ENCODE data around the gene OR4Q3.
"Not testable (repeated sequence)": the region's sequence is repeated elsewhere in the genome, so short reads cannot be mapped to it uniquely, and the experiment has no call there.

OR4Q3 gene

DNA sequence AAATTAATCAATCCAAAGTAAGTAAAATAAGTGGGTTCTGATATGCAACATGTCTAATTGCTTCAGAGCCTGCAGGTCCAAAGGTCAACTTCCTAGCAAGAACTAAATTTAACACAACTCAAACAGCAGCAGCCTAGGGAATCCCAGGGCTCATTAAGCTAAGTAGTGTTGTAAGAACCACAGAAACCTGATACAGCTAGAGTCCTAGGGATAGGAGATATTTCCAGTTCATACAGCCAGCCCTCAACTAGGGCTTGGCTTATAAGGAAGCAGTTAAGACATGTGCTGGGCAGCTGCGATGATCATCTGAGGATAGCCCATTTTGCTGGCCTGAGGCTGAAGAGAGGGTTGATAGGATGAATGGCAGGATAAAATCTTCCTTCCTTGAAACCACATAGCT is at the start of gene OR4Q3:
Gene OR4Q3 (plus strand): TSS at position 316 of the 400 bp plus-strand sequence.
- no peak for DNase-seq (ENCODE audit: extremely low spot score)
- ChIA-PET CTCF (no interaction called here), POLR2A (no interaction called here)
- TF ChIP-seq, protein P1, sequence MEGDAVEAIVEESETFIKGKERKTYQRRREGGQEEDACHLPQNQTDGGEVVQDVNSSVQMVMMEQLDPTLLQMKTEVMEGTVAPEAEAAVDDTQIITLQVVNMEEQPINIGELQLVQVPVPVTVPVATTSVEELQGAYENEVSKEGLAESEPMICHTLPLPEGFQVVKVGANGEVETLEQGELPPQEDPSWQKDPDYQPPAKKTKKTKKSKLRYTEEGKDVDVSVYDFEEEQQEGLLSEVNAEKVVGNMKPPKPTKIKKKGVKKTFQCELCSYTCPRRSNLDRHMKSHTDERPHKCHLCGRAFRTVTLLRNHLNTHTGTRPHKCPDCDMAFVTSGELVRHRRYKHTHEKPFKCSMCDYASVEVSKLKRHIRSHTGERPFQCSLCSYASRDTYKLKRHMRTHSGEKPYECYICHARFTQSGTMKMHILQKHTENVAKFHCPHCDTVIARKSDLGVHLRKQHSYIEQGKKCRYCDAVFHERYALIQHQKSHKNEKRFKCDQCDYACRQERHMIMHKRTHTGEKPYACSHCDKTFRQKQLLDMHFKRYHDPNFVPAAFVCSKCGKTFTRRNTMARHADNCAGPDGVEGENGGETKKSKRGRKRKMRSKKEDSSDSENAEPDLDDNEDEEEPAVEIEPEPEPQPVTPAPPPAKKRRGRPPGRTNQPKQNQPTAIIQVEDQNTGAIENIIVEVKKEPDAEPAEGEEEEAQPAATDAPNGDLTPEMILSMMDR (IDR thresholded peaks at IDR 0.05; ENCODE audit: control extremely low read depth, extremely low read depth, low read depth, missing control alignments): no peak

DNA sequence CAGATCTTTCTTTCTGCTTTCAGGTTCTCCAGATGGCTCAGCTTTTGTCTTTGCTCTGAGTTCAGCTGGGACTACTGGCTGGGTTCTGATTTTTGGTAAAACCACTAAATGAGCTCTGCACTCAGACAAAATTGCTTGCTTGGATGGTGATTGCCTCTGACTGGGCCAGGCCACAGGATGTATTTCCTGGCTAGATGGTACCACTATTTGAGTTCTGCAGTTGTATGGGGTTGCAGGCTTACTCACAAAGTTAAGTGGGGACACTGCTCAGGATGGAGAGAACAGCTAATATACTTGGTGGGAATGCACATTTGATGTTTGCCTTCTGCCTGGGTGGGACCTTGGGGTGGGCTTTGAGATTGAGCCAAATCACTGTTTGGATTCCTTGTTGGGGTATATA is 14.0 kb upstream of the OR4Q3 start:
- TF ChIP-seq, protein P1 (IDR thresholded peaks at IDR 0.05; ENCODE audit: control extremely low read depth, extremely low read depth, low read depth, missing control alignments): no peak
- POLR2A ChIA-PET: no interaction called here
- CTCF ChIA-PET: no interaction called here

DNA sequence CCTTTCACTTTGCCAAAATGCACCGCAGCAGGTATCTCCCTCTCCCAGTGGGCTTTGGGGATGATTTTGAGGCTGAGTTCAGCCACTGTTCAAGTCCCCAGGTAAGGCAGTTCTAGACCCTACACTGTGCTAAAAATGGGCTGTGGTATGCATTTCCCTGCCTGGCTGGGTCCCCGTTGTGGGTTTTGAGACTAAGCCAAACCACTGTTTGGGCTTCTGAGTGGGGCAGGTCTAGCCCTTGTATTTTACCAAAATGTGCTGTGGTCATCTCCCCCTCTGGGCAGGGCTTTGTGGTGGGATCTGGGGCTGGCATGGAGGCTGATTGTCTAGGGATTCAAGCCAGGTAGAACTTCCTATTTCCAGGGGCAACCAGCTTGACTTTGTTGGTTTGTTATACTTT is 13.6 kb upstream of the OR4Q3 start:
- DNase-seq (ENCODE audit: extremely low spot score): no peak
- CTCF ChIA-PET: no interaction called here
- TF ChIP-seq, protein P1 (IDR thresholded peaks at IDR 0.05; ENCODE audit: control extremely low read depth, extremely low read depth, low read depth, missing control alignments): no peak
- POLR2A ChIA-PET: no interaction called here

More for the DNA sequence above, 14.0 kb upstream of the OR4Q3 start:
- DNase-seq (ENCODE audit: extremely low spot score): no peak

DNA sequence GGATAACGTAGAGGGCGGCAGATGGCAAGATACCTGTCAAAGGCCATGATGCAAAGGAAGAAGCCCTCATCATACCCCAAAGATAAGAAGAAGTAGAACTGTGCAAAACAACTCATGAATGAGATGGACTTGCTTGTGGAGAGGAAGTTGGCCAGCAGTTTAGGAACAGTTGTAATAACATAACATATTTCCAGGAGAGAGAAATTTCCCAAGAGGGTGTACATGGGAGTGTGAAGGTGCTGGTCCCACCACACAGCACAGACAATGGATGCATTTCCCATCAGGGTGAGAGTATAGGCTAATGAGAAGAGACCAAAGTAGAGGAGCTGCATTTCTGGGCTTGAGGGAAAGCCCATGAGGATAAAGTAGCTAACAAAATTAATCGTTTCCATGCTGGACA is 9.5 kb upstream of the OR4Q3 start:
- CTCF ChIA-PET: not testable (repeated sequence)

DNA sequence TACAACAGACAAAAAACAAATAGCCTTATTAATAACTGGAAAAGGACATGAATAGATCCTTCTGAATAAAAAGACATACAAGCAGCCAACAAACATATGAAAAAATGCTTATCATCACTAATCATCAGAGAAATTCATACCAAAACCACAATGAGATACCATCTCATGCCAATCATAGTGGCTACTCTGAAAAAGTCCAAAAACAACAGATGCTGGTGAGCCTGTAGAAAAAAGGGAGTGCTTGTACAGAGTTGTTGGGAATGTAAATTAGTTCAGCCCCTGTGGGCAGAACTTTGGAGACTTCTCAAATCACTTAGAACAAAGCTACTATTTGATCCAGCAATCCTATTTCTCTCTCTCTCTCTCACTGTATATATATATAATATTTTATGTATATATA is 8.9 kb downstream of the OR4Q3 start:
- DNase-seq (ENCODE audit: extremely low spot score); POLR2A ChIA-PET; CTCF ChIA-PET: not testable (repeated sequence)

More for the DNA sequence above, 9.5 kb upstream of the OR4Q3 start:
- DNase-seq (ENCODE audit: extremely low spot score); POLR2A ChIA-PET: not testable (repeated sequence)

DNA sequence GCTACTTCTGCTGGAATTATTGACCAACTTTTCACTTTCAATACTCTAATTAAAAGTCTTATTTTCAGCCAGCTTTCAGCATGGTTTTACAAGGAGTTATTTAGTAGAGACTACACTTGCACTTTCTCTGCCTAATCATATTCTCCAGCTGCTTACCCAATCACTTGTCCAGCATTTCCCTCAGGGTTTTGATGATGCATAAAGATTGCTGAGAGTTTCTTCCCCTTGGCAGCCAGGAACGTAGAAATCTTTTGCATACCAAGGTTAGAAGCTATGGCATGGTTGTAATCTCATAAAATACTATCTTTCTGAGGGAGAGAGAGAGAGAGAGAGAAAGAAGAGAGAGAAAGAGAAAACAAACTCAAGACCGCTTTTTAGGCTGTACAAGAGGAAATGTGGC is 10.8 kb downstream of the OR4Q3 start:
- ChIA-PET CTCF (no interaction called here), POLR2A (no interaction called here)
- no peak for DNase-seq (ENCODE audit: extremely low spot score)
- TF ChIP-seq, protein P1 (IDR thresholded peaks at IDR 0.05; ENCODE audit: control extremely low read depth, extremely low read depth, low read depth, missing control alignments): no peak

DNA sequence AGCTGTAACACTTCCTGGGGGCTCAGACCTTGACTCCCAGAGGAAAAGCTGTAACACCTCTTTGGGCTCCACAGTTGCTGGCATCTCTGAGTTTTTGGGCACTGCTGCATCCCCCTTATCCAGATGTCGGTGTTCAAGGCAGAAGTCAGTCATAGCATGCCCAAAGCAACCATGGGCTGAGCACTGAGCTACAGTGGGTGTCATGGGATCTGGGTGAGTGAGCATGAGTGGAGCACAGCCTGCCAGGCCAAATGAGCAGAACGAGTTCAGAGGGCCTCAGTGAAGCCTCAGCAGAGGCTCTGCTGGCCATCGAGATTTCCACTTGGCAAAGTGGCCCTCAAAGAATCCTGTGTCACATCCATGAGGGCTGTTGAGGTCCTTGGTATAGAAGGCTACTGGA is 28.1 kb downstream of the OR4Q3 start:
- POLR2A ChIA-PET; DNase-seq (ENCODE audit: extremely low spot score); CTCF ChIA-PET: not testable (repeated sequence)

DNA sequence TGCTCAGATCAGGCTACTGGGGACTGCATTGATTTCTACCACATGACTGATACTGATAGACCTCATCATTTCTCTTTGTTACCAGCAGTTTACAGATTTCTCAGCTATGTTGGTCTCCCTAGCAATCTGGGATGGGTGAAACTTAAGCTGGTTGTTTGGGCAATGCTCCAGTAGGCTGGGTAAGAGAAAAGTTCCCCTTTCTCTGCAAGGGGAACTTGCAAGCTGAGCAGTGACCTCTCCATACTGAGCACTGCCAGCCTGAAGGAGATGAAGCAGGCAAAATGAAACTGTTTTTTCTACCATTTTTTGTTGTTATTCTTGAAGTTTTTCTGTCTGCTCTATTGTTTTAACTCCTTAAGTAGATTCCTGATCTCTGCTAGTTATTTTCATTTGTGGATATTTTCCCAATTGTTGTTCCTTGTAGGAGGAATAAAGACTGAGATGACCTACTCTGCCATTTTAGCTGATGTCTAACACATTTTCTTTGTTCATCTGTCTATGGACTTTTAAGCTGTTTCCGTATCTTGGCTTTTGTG is 28.6 kb downstream of the OR4Q3 start:
- ChIA-PET CTCF (no interaction called here), POLR2A (no interaction called here)
- no peak for DNase-seq (ENCODE audit: extremely low spot score)
- TF ChIP-seq, protein P1 (IDR thresholded peaks at IDR 0.05; ENCODE audit: control extremely low read depth, extremely low read depth, low read depth, missing control alignments): no peak

DNA sequence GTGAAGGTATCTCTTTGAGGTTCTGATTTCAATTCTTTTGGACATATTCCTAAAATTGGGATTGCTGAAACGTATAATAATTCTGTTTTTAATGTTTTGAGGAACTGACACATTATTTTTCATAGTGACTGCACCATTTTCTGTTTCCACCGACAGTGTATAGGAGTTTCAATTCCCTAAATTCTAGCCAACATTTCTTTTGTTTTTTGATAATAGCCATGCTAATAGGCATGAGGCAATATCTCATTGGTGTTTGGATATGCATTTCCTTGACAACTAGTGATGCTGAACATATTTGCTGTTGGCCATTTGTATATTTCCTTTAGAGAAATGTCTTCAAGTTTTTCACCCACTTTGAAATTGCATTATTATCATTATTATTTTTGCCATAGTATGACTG is 29.1 kb downstream of the OR4Q3 start:
- CTCF ChIA-PET: not testable (repeated sequence)

DNA sequence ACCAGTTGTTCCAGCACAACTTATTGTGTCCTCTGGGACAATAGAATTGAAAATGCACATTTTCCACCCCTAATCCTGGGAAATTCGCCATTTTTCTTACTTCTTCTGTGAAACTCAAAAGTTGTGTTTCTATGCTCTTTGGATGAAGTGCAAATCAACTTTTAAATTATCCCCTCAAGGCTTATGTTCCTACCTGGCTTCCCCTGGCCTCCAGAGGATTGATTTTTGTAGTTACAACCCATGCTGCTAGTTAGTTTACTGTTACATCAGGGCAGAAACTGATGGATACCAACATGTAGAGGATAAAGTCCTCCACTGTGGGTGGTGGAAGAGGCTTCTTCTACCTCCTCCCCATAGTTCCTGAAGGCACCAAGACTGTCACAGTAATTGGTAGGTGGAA is 29.8 kb downstream of the OR4Q3 start, which contains the start of gene OR4M1:
Gene OR4M1 (plus strand): TSS at position 301 of the 400 bp plus-strand sequence. CDS start 6,819 bp downstream, outside the sequence.
- DNase-seq (ENCODE audit: extremely low spot score); CTCF ChIA-PET; POLR2A ChIA-PET: not testable (repeated sequence)

More for the DNA sequence above, 29.1 kb downstream of the OR4Q3 start:
- POLR2A ChIA-PET; DNase-seq (ENCODE audit: extremely low spot score): not testable (repeated sequence)
